Spleen (tissue), 7 donors: Measurements from ENCODE around the gene STAT2.

Source experiments
- POLR2A ChIP-seq, 3 donors: fragments of 450-650 bp; IDR thresholded peaks; one replicate each; pipeline ENCODE4 v1.5.1; 2017; ENCODE audit warnings: antibody characterized with exemption in 3 of 3, mild to moderate bottlenecking in 1 of 3
- TF ChIP-seq, protein P1 (sequence below), 11 experiments: fragments of 200-600 bp in 7 of 11; fragments of 450-650 bp in 4 of 11; sonication (generic) in 4 of 11; IDR thresholded peaks in 8 of 11; conservative IDR thresholded peaks in 3 of 11; 1 replicate in 7 of 11; 2 replicates in 4 of 11; pipeline versions ENCODE4 v1.4.0 to v1.8.0; 2016 to 2021; ENCODE audit warnings: antibody characterized with exemption in 11 of 11, inconsistent platforms in 4 of 11, mild to moderate bottlenecking in 1 of 11
- donor health status: DM: no; HTN: no; CAD: no; lungs with moderate emphysema.
- donor health status: DM: no; HTN: no; CAD: no.
- donor health status: DM: no; HTN: no; CAD: no.

DNA sequence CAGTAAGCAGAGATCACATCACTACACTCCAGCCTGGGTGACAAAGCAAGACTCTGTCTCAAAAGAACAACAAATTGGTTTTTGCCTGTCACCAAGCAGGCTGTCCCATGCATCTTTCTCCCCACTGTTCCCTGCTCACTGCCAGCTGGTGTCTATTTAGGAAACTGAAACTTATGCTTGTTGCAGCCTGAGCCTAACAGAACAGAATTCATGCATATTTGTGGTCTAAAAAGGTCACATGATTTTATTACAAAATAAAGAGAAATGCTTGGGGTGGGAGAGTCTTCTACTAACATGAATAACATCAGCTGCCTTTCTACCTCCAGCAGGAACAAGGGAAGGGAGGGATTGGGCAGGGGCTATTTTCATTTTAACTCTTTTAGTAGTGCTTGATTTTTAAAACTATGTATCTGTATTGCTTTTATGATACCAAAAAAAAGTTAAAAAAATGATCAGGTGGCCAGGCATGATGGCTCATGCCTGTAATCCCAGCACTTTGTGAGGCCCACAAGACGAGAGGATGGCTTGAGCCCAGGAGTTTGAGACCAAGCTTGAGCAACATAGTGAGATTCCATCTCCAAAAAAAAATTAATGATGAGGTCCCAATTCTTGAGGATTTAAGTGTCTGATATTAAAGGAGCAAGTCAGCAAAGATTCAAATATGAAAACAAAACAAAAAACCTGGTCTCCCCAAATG is 923 bp downstream of the STAT2 start:
- TF ChIP-seq, protein P1, sequence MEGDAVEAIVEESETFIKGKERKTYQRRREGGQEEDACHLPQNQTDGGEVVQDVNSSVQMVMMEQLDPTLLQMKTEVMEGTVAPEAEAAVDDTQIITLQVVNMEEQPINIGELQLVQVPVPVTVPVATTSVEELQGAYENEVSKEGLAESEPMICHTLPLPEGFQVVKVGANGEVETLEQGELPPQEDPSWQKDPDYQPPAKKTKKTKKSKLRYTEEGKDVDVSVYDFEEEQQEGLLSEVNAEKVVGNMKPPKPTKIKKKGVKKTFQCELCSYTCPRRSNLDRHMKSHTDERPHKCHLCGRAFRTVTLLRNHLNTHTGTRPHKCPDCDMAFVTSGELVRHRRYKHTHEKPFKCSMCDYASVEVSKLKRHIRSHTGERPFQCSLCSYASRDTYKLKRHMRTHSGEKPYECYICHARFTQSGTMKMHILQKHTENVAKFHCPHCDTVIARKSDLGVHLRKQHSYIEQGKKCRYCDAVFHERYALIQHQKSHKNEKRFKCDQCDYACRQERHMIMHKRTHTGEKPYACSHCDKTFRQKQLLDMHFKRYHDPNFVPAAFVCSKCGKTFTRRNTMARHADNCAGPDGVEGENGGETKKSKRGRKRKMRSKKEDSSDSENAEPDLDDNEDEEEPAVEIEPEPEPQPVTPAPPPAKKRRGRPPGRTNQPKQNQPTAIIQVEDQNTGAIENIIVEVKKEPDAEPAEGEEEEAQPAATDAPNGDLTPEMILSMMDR (IDR thresholded peaks at IDR 0.05 in 8 of 11, conservative IDR thresholded peaks at IDR 0.05 in 3 of 11): no peak
- TF ChIP-seq POLR2A (IDR thresholded peaks at IDR 0.05): no peak
